Cardiac muscle cell (in vitro differentiated cells and primary cell): ENCODE data around the gene HDAC4. TPM values are rescaled to one million over a fixed set of nuclear protein-coding genes. Genes with fewer than 3 reads are reported as not detected.

Experiments used
- DNase-seq, 2 donors: peaks; one replicate each; pipeline versions ENCODE4 v3.0.0 to v3.0.0-alpha.2; 2010 to 2017; ENCODE audit warnings: low read depth in 1 of 2, low spot score in 1 of 2
- H3K27ac ChIP-seq: fragments of 200-600 bp; sonication (generic); 2 replicates; pipeline ENCODE4 v1.5.1; 2016
- H3K27me3 ChIP-seq: fragments of 200-600 bp; sonication (generic); 2 replicates; pipeline ENCODE4 v1.6.0; 2016; ENCODE audit warnings: control low read depth
- H3K36me3 ChIP-seq: fragments of 200-600 bp; sonication (generic); 2 replicates; pipeline ENCODE4 v1.5.1; 2016; ENCODE audit warnings: control low read depth
- H3K4me1 ChIP-seq: fragments of 200-600 bp; sonication (generic); 2 replicates; pipeline ENCODE4 v1.8.1; 2017; ENCODE audit warnings: low read depth, mild to moderate bottlenecking, mixed run types
- H3K4me3 ChIP-seq: fragments of 200-600 bp; sonication (generic); 2 replicates; pipeline ENCODE4 v1.5.1; 2016; ENCODE audit warnings: mild to moderate bottlenecking
- H3K9me3 ChIP-seq: fragments of 200-600 bp; sonication (generic); 2 replicates; pipeline ENCODE4 v1.5.1; 2017; ENCODE audit warnings: low read depth, mild to moderate bottlenecking, control low read depth
- CTCF ChIP-seq: IDR thresholded peaks from 2 replicates; pipeline ENCODE4 v1.5.1; 2012; ENCODE audit warnings: low read depth, mild to moderate bottlenecking, low read length
- polyA plus RNA-seq: library from polyadenylated mRNA; unstranded; fragments of >200 nt; fragmentation: Nextera tagmentation; extraction: Ambion mirVana; gene quantifications from 2 replicates; pipeline ENCODE4 v1.2.1, GENCODE V29; 2016
- total RNA-seq: library from RNA; depleted of rRNA; stranded (reverse); fragments of >200 nt; gene quantifications from 2 replicates; pipeline ENCODE4 v1.2.3, GENCODE V29; 2016

Gene HDAC4
- total and polyA plus RNA-seq, 2 experiments from 2014 or later, result 7.0 to 41.6 TPM

GRCh38 chr2:239309398-239310245 is 91.2 kb downstream of the HDAC4 start:
- TF ChIP-seq CTCF, result no peak
- no peaks in the 10 kb centered on the region for H3K36me3 ChIP-seq
- H3K9me3 ChIP-seq, result no peaks in the 10 kb centered on the region
- no peaks in the 10 kb centered on the region for H3K27me3 ChIP-seq
- no peak for DNase-seq
- peaks cover 30% of the 10 kb centered on the region for H3K4me1 ChIP-seq
- H3K27ac ChIP-seq, result peak overlapping the region; percentile 50
- H3K4me3 ChIP-seq, result no peak overlapping the region

DNA sequence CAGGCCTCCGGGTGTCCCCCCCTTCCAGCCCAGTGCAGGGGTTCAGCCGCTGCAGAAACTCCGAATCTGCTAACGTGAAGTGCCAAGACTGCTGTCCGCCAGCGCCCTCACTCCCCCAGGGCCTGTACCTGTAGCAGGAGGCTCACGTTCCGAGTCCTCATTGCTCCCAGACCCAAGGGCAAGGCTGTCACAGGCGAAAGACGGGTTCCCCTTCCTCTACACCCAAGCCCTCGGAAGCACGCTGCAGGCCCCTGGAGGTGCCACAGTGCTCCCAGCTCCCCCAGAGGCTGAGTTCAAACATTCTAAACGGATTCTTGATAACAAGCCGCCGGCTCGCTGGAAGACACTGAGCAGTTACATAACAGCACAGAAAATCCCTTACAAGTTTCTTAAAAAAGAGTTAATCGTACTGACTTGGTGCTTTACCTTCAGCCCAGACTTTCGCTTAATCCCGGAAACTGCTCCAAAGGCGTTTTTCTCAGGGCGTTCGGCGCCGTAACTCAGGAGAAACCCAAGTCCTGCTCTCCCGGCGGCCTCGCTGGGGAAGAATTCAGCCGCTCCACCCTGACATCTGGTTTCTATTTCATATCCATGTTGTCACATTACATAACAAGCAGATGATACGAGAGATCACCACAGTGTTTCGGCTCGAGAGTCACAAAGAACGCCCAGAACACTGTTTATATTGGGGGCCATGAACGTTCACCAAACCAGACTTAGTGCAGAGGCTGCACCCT is 92.0 kb downstream of the HDAC4 start:
- H3K36me3 ChIP-seq, result no peaks in the 10 kb centered on the region
- no peaks in the 10 kb centered on the region for H3K9me3 ChIP-seq
- peak overlapping the region; percentile 50 for H3K27ac ChIP-seq
- H3K4me3 ChIP-seq, result no peak overlapping the region
- peaks cover 30% of the 10 kb centered on the region for H3K4me1 ChIP-seq
- DNase-seq, result peak; percentile 35 to 70
- TF ChIP-seq CTCF, result no peak
- no peaks in the 10 kb centered on the region for H3K27me3 ChIP-seq

- no peaks in the 10 kb centered on the region for H3K36me3 ChIP-seq
- H3K4me3 ChIP-seq, result no peak overlapping the region
- H3K27ac ChIP-seq, result peak overlapping the region; percentile 50
- no peak for TF ChIP-seq CTCF
- H3K9me3 ChIP-seq, result no peaks in the 10 kb centered on the region
- H3K27me3 ChIP-seq, result no peaks in the 10 kb centered on the region
- DNase-seq, result no peak
- peaks cover 26% of the 10 kb centered on the region for H3K4me1 ChIP-seq
These were observed 92.8 kb downstream of the HDAC4 start for GRCh38 chr2:239307921-239308613.

GRCh38 chr2:239307221-239307569 is 93.6 kb downstream of the HDAC4 start:
- H3K36me3 ChIP-seq, result no peaks in the 10 kb centered on the region
- H3K9me3 ChIP-seq, result no peaks in the 10 kb centered on the region
- TF ChIP-seq CTCF, result no peak
- peaks cover 25% of the 10 kb centered on the region for H3K4me1 ChIP-seq
- no peaks in the 10 kb centered on the region for H3K27me3 ChIP-seq
- no peak overlapping the region for H3K27ac ChIP-seq
- H3K4me3 ChIP-seq, result no peak overlapping the region
- no peak for DNase-seq

DNA sequence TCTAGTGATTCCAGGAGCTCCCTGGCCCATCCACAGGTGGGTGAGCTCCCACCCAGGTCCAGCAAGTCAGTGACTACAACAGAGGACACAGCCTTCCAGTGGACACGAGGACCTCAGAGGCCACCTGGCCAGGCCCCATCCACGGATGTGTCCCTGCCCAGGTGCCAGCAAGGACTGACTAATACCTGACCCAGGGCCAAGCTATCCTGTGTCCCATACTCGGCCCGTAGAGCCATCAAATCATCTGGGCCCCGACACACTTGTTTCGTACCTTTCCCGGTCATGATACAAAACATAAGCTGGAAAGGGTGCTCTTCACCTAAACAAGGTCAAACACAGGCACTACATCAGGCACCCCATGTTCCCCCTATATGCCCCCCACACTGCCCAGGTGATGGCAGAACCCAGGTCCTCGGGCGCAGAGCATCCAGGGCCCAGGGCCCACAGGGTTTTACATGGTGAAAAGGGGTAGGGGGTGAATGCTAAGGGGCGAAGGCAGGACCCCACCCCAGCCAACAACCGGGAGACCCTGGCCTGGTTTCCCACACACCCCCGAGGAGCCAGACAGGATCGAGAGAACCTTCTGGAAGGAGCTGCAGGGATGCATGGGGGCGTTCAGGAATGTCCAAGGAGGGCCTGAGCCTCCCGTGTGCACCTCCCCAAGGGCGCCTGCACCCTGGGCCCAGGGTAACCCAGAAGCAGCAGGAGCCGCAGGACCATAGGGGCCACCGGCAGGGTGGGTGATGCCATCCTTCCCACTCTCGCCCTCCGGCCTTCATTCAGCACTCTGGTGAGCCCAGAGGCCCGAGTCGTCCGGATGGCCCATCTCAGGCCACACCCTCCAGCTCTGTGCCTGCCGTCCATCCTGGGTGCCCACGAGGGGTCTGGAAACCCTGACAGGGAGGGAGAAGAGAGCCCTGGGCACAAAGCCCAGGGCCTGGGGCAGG is 94.3 kb downstream of the HDAC4 start:
- H3K36me3 ChIP-seq, result no peaks in the 10 kb centered on the region
- no peak for DNase-seq
- no peak overlapping the region for H3K27ac ChIP-seq
- peaks cover 23% of the 10 kb centered on the region for H3K4me1 ChIP-seq
- no peak overlapping the region for H3K4me3 ChIP-seq
- no peaks in the 10 kb centered on the region for H3K27me3 ChIP-seq
- no peaks in the 10 kb centered on the region for H3K9me3 ChIP-seq
- no peak for TF ChIP-seq CTCF
